ENCODE data around the gene DNAJB2.

DNAJB2 gene

DNA sequence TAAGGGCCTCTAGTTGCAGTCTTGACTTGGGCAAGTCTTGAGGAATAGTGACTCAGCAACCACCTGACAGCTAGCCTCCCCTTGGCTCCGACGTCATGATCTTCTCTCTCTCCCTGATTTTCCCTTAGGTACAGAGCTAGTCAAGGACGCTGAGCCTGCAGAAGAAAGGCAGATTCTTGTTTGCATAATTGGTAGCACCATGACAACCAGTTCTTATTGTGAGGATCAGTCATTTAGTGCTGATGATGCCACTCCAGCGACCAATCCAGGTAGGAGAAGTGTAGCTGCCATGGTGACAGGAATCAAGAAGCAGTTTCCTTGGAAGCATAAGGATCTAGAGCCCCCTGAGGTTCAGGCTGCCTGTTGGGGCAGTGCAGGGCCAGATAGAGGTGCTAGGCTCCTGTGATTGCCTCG lies 56.2 kb downstream of the DNAJB2 start:
- H3K27me3 ChIP-seq (replicated peaks in 2 of 5; ENCODE audit: control insufficient read depth in 4 of 5, insufficient read depth in 5 of 5, low read length in 4 of 5) = peaks cover 5 to 58% (median 19%) of the 10 kb centered on the region in 5 experiments
- POLR2A ChIA-PET = no interaction called here
- WGBS (ENCODE audit: insufficient coverage) = 61% methylated on average over 5 of the region's 5 CpGs
- DNase-seq = no peak
- CTCF ChIA-PET = interaction anchor here (1.0 to 1.7 kb wide), 8 partner anchors 9 to 58 kb away, joined by 3 to 6 read pairs (median 3); no protein-coding TSS in a partner anchor
- no peak overlapping the region for H3K27ac ChIP-seq (ENCODE audit: insufficient read depth in 1 of 2, low read depth in 1 of 2, low read length in 2 of 2, poor library complexity in 1 of 2, severe bottlenecking in 2 of 2)
- H3K4me1 ChIP-seq (ENCODE audit: control extremely low read depth in 1 of 4, control insufficient read depth in 4 of 4, insufficient read depth in 4 of 4, low read length in 3 of 4) = no peaks in the 10 kb centered on the region
- no peaks in the 10 kb centered on the region for H3K36me3 ChIP-seq (ENCODE audit: control insufficient read depth in 4 of 4, insufficient read depth in 4 of 4, low read length in 3 of 4)
- H3K4me3 ChIP-seq (ENCODE audit: control insufficient read depth in 1 of 7, extremely low read depth in 1 of 7, insufficient read depth in 4 of 7, low read depth in 2 of 7, low read length in 6 of 7) = no peak overlapping the region
- peaks cover 4 to 17% (median 6%) of the 10 kb centered on the region in 5 experiments for H3K9me3 ChIP-seq (ENCODE audit: control extremely low read depth in 1 of 5, control insufficient read depth in 4 of 5, insufficient read depth in 2 of 5, low read depth in 1 of 5, low read length in 4 of 5)
